Endothelial cell of umbilical vein (primary cell): ENCODE data around the gene THBS3. TPM values are rescaled to one million over a fixed set of nuclear protein-coding genes. Genes with fewer than 3 reads are reported as not detected.
"Not testable (repeated sequence)": the region's sequence is repeated elsewhere in the genome, so short reads cannot be mapped to it uniquely, and the experiment has no call there.

Experiments used
- BruUV-seq: library from RNA; stranded (reverse); fragments of 400-500 nt; replicated peaks from 2 replicates; lab custom pipeline; 2021; lab: Mats Ljungman, UMichigan
- CTCF ChIA-PET: fragments of 300-600, 350-600 bp; sonication (Branson Sonifier 250); formaldehyde crosslinking; loops from one replicate; lab custom pipeline; 2021; ENCODE audit warnings: antibody characterized with exemption, inconsistent platforms; lab: Charles Lee
- POLR2A ChIA-PET: fragments of 300-600, 350-600 bp; sonication (Branson Sonifier 250); formaldehyde crosslinking; loops from one replicate; lab custom pipeline; 2021; ENCODE audit warnings: antibody characterized with exemption, inconsistent platforms; lab: Charles Lee
- DNase-seq: peaks from one replicate; pipeline ENCODE4 v3.0.0-alpha.2; 2011; ENCODE audit warnings: low read depth, low spot score
- FAIRE-seq: peaks from 2 replicates; lab custom pipeline; 2011; peaks lifted over from hg19 to GRCh38; lab: Jason Lieb, UNC
- H2AFZ ChIP-seq: 2 replicates; pipeline ENCODE4 v1.6.0; 2012; ENCODE audit warnings: low read depth, low read length, control low read depth, inconsistent platforms
- H3K27ac ChIP-seq: 2 replicates; pipeline ENCODE4 v1.5.1; 2011; ENCODE audit warnings: low read depth, mild to moderate bottlenecking, control low read depth, low read length, moderate library complexity; ENCODE audit not compliant: insufficient read depth
- H3K27me3 ChIP-seq, 2 experiments: 2 replicates each; pipeline versions ENCODE4 v1.6.0 to v1.6.1; 2011; ENCODE audit warnings: low read length in 2 of 2, mixed read lengths in 1 of 2; ENCODE audit not compliant: control insufficient read depth in 2 of 2, insufficient read depth in 2 of 2
- H3K36me3 ChIP-seq, 2 experiments: 2 replicates in 1 of 2; 3 replicates in 1 of 2; pipeline ENCODE4 v1.5.1; 2011; ENCODE audit warnings: low read length in 2 of 2, mild to moderate bottlenecking in 1 of 2, moderate library complexity in 1 of 2; ENCODE audit not compliant: control insufficient read depth in 2 of 2, insufficient read depth in 2 of 2; ENCODE audit errors: extremely low read depth in 1 of 2
- H3K4me1 ChIP-seq: 3 replicates; pipeline ENCODE4 v1.5.1; 2011; ENCODE audit warnings: mild to moderate bottlenecking, low read length; ENCODE audit not compliant: control insufficient read depth, insufficient read depth; ENCODE audit errors: extremely low read depth
- H3K4me2 ChIP-seq: 2 replicates; pipeline ENCODE4 v1.6.1; 2011; ENCODE audit warnings: low read length, control low read depth, mixed read lengths; ENCODE audit not compliant: insufficient read depth
- H3K4me3 ChIP-seq, 3 experiments: fragments of 200-600 bp in 1 of 3; sonication (generic), shearing (Covaris generic) in 1 of 3; replicated peaks in 1 of 3; 2 replicates each; pipeline ENCODE4 v1.5.1; 2011 to 2016; ENCODE audit warnings: control low read depth in 3 of 3, low read length in 3 of 3, mild to moderate bottlenecking in 2 of 3, inconsistent platforms in 1 of 3, low read depth in 1 of 3, moderate library complexity in 1 of 3; ENCODE audit not compliant: insufficient read depth in 1 of 3
- H3K79me2 ChIP-seq: 2 replicates; pipeline ENCODE4 v1.6.0; 2012; ENCODE audit warnings: low read length, inconsistent platforms; ENCODE audit not compliant: control insufficient read depth, insufficient read depth
- H3K9ac ChIP-seq: replicated peaks from 2 replicates; pipeline ENCODE3; 2011; ENCODE audit warnings: low read length, control low read depth; ENCODE audit not compliant: insufficient read depth; ENCODE audit errors: extremely low read depth
- H3K9me1 ChIP-seq: replicated peaks from 3 replicates; pipeline ENCODE4 v1.6.0; 2011; ENCODE audit warnings: mild to moderate bottlenecking, low read length; ENCODE audit not compliant: control insufficient read depth, insufficient read depth; ENCODE audit errors: extremely low read depth
- H3K9me3 ChIP-seq: replicated peaks from 2 replicates; pipeline ENCODE4 v1.5.1; 2012; ENCODE audit warnings: low read length, inconsistent platforms; ENCODE audit not compliant: control insufficient read depth, insufficient read depth
- H4K20me1 ChIP-seq: replicated peaks from 2 replicates; pipeline ENCODE3; 2011; ENCODE audit warnings: mild to moderate bottlenecking, low read length; ENCODE audit not compliant: control insufficient read depth, insufficient read depth; ENCODE audit errors: extremely low read depth
- MAX ChIP-seq: IDR thresholded peaks from 2 replicates; pipeline ENCODE4 v1.6.1; 2011; ENCODE audit not compliant: insufficient read depth, insufficient read length
- dilution Hi-C: fragments of 300-500 bp; cut with MboI; formaldehyde crosslinking; loops from one replicate; pipeline ENCODE4 v1.15.0; 2019; ENCODE audit warnings: low sequenced_read_pairs; ENCODE audit not compliant: extremely low pct_ligation_motif_present
- intact Hi-C: fragments of 100-400 bp; cut with micrococcal nuclease; formaldehyde crosslinking; loops from one replicate; pipeline ENCODE4 v1.10.0; 2022
- polyA plus RNA-seq, 4 experiments: library from polyadenylated mRNA; depleted of rRNA in 3 of 4; stranded (reverse) in 3 of 4; unstranded in 1 of 4; fragments of >200 nt; gene quantifications; 2 replicates each; pipeline versions ENCODE4 v1.2.1 to v1.2.3, GENCODE V29; 2011 to 2012; ENCODE audit warnings: missing spikeins in 1 of 4
- total RNA-seq: library from RNA; stranded (reverse); gene quantifications from 2 replicates; pipeline ENCODE4 v1.2.3, GENCODE V29; 2021

The THBS3 gene
- total and polyA plus RNA-seq, 2 donors (not counting 3 experiments of a cell fraction or from before 2014, with no cell fraction given) = 23.6 to 25.7 TPM

GRCh38 chr1:155168456-155169210 is 39.1 kb downstream of the THBS3 start:
- Histone ChIP-seq H3K9me3 (no peaks in the 10 kb centered on the region), H2AFZ (no peak overlapping the region), H3K9me1 (no peaks in the 10 kb centered on the region), H3K9ac (no peak overlapping the region), H3K27ac (no peak overlapping the region), H4K20me1 (no peaks in the 10 kb centered on the region), H3K4me2 (no peak overlapping the region), H3K36me3 (peaks cover 3 to 9% of the 10 kb centered on the region in 2 experiments), H3K79me2 (peaks cover 16% of the 10 kb centered on the region), H3K27me3 (no peaks in the 10 kb centered on the region), H3K4me3 (no peak overlapping the region), H3K4me1 (peaks cover 25% of the 10 kb centered on the region)
- no TSS peak for BruUV-seq
- ChIA-PET CTCF (interaction anchor here (0.6 to 8.3 kb wide), 32 partner anchors 11 to 151 kb away, joined by 3 to 673 read pairs (median 6); partner anchors contain the start of genes DPM3, EFNA1, EFNA3 and SLC50A1), POLR2A (interaction anchor here (1.7 kb wide), 1 partner anchor 77 kb away, joined by 5 read pairs; no protein-coding TSS in a partner anchor)
- no peak for TF ChIP-seq MAX
- intact Hi-C loops = no loop called here
- no peak for DNase-seq
- dilution Hi-C loops = no loop called here
- FAIRE-seq = no peak

- intact Hi-C loops, H3K9me3 ChIP-seq, H3K9ac ChIP-seq, FAIRE-seq, H3K36me3 ChIP-seq, H2AFZ ChIP-seq, H3K9me1 ChIP-seq, H3K27me3 ChIP-seq, dilution Hi-C loops, BruUV-seq, DNase-seq, H3K4me2 ChIP-seq, H3K4me3 ChIP-seq, H3K27ac ChIP-seq, H4K20me1 ChIP-seq: not testable (repeated sequence)
- ChIA-PET CTCF (interaction anchor here (0.6 to 8.3 kb wide), 33 partner anchors 10 to 608 kb away, joined by 3 to 673 read pairs (median 6); partner anchors contain the start of genes DPM3, EFNA1, EFNA3 and LENEP), POLR2A (interaction anchor here (1.7 kb wide), 1 partner anchor 76 kb away, joined by 5 read pairs; no protein-coding TSS in a partner anchor)
- Histone ChIP-seq H3K4me1 (peaks cover 22% of the 10 kb centered on the region), H3K79me2 (peaks cover 16% of the 10 kb centered on the region)
These were observed 39.6 kb downstream of the THBS3 start for GRCh38 chr1:155168105-155168445.
